HUES48 (cell line): Measurements from ENCODE around the gene HGFAC.

Experiments used
- H3K27ac ChIP-seq: one replicate; pipeline ENCODE4 v1.7.0; 2013; ENCODE audit warnings: low read depth, low read length, inconsistent platforms
- H3K27me3 ChIP-seq: 2 replicates; pipeline ENCODE4 v1.6.1; 2013; ENCODE audit warnings: mild to moderate bottlenecking, low read length; ENCODE audit not compliant: control insufficient read depth, insufficient read depth
- H3K36me3 ChIP-seq: 2 replicates; pipeline ENCODE4 v1.6.1; 2013; ENCODE audit warnings: low read length; ENCODE audit not compliant: control insufficient read depth, insufficient read depth
- H3K4me1 ChIP-seq: 2 replicates; pipeline ENCODE4 v1.6.1; 2013; ENCODE audit warnings: mild to moderate bottlenecking, low read length; ENCODE audit not compliant: control insufficient read depth, insufficient read depth
- H3K4me3 ChIP-seq: 2 replicates; pipeline ENCODE4 v1.5.1; 2013; ENCODE audit warnings: mild to moderate bottlenecking, low read depth, low read length
- H3K9ac ChIP-seq: 2 replicates; pipeline ENCODE4 v1.6.1; 2013; ENCODE audit warnings: mild to moderate bottlenecking, low read depth, low read length, moderate library complexity
- H3K9me3 ChIP-seq: 2 replicates; pipeline ENCODE4 v1.6.1; 2013; ENCODE audit warnings: low read length; ENCODE audit not compliant: control insufficient read depth, insufficient read depth

The HGFAC gene

GRCh38 chr4:3411676-3412075 lies 30.1 kb upstream of the HGFAC start:
- H3K27ac ChIP-seq: no peak overlapping the region

DNA sequence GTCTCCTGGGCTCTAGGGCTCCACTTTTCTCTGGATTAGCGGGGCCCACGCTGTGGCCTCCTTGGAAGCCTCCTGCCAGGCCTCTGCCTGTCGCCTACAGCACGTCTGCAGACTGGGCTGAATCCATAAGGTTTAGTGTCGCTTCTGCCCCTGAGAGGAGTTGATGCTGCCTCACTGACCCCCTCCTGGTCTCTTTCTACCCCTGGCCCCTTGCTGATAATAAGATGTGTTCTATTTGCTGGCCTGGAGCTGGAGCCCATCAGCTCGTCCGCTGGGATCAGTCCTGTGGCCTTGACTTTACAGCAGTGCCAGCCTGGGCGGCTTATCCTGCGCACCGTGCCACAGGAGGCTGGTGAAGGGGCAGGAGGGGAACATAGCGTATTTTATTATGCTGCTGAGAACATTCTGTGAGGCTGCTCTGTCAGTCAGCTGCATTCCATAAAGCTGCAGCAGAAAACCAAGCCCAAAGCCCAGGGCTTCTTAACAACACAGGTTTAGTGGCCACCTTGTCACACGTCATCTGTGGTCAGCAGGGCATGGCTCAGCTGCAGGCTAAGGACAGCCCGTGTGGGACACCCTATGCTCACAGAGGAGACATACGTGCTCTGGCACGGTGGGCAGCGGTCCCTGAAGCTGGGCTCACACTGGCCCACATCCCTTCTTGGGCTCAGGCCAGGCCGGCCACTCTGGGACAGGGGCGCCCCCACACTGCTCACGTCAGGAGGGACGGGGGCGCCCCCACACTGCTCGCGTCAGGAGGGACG lies 29.3 kb upstream of the HGFAC start:
- no peaks in the 10 kb centered on the region for H3K27me3 ChIP-seq
- no peak overlapping the region for H3K9ac ChIP-seq
- 0 out of 2 replicates have a peak, but pooled peaks cover 4% of the 10 kb centered on the region for H3K4me1 ChIP-seq
- no peak overlapping the region for H3K27ac ChIP-seq
- no peaks in the 10 kb centered on the region for H3K9me3 ChIP-seq
- H3K4me3 ChIP-seq: no peak overlapping the region
- H3K36me3 ChIP-seq: no peaks in the 10 kb centered on the region; the same call in 1 of the 2 replicates

More at GRCh38 chr4:3411676-3412075, 30.1 kb upstream of the HGFAC start:
- no peaks in the 10 kb centered on the region for H3K36me3 ChIP-seq
- H3K27me3 ChIP-seq: no peaks in the 10 kb centered on the region
- no peaks in the 10 kb centered on the region for H3K9me3 ChIP-seq
- H3K4me1 ChIP-seq: 0 out of 2 replicates have a peak, but pooled peaks cover 4% of the 10 kb centered on the region
- H3K4me3 ChIP-seq: no peak overlapping the region
- H3K9ac ChIP-seq: no peak overlapping the region

GRCh38 chr4:3413217-3413671 lies 28.5 kb upstream of the HGFAC start:
- Histone ChIP-seq H3K4me3 (no peak overlapping the region), H3K9me3 (no peaks in the 10 kb centered on the region), H3K27ac (no peak overlapping the region), H3K9ac (no peak overlapping the region), H3K36me3 (no peaks in the 10 kb centered on the region; the same call in 1 of the 2 replicates), H3K27me3 (no peaks in the 10 kb centered on the region), H3K4me1 (0 out of 2 replicates have a peak, but pooled peaks cover 4% of the 10 kb centered on the region)

DNA sequence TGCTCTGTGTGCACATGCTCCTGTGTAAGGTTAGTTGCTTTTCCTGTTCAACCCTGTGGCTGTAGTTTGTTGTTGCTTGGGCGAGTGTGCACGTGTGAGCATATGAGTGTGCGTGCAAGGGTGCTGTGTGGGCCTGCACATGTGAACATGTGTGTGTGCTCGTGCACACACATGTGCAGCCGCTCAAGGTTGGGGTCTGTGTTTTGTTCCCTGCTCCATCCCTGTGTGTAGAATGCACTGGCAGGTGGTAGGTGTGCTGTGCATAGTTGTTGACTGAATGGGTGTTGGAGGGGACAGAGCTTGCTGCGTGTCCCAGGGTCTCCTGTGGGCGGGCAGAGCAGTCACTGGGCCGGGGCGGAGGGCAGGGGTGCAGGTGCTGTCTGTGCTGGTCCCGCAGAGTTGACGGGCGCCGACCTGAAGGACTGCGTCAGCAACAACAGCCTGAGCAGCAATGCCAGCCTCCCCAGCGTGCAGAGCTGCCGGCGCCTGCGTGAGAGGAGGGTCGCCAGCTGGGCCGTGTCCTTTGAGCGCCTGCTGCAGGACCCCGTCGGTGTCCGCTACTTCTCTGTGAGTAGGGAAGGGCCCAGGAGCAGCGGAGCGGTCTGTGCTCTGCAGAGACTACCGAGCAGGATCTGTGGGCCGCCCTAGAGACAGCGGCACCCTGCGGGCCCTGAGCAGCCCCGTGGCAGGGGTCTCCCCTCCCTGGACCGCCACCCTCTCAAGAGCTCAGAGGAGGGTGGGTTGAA lies 27.9 kb upstream of the HGFAC start:
- no peak overlapping the region for H3K4me3 ChIP-seq
- H3K36me3 ChIP-seq: no peaks in the 10 kb centered on the region; the same call in 1 of the 2 replicates
- no peak overlapping the region for H3K9ac ChIP-seq
- no peaks in the 10 kb centered on the region for H3K27me3 ChIP-seq
- 0 out of 2 replicates have a peak, but pooled peaks cover 3% of the 10 kb centered on the region for H3K4me1 ChIP-seq
- no peak overlapping the region for H3K27ac ChIP-seq
- no peaks in the 10 kb centered on the region for H3K9me3 ChIP-seq

DNA sequence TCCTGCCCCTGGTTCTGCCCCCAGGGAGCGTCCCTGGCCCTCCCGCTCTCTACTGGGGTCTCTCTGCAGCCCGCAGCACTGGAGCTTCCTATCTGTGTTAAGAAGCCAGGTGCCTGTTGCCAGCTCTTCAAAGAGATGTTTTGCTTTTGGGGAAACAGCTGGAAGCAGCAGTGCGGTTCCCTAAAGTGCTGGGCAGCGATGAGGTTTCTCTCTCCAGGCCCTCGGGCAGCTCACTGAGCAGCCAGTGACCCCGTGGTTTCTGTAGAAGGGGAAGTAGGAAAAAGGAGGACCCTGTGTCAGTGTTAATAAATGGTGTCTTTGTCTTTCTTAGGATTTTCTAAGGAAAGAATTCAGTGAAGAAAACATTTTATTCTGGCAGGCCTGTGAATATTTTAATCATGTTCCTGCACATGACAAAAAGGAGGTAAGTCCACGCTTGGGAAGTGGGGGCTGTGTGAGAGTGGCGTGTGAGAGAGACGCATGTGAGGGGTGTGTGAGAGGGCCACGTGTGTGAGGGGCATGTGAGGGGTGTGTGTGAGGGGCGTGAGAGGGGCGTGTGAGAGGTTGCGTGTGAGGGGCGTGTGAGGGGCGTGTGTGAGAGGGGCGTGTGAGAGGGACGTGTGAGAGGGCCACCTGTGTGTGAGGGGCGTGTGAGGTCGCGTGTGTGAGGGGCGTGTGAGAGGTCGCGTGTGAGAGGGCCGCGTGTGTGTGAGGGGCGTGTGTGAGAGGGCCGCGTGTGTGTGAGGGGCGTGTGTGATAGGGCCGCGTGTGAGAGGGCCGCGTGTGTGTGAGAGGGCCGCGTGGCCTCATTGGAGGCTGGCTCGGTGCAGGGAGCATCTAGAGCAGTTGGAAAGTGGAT lies 27.1 kb upstream of the HGFAC start:
- H3K27me3 ChIP-seq: no peaks in the 10 kb centered on the region
- no peaks in the 10 kb centered on the region for H3K9me3 ChIP-seq
- H3K9ac ChIP-seq: no peak overlapping the region
- no peaks in the 10 kb centered on the region for H3K4me1 ChIP-seq
- no peaks in the 10 kb centered on the region; the same call in 1 of the 2 replicates for H3K36me3 ChIP-seq
- H3K4me3 ChIP-seq: no peak overlapping the region
- no peak overlapping the region for H3K27ac ChIP-seq

- no peaks in the 10 kb centered on the region; the same call in 1 of the 2 replicates for H3K36me3 ChIP-seq
- no peaks in the 10 kb centered on the region for H3K27me3 ChIP-seq
- H3K27ac ChIP-seq: no peak overlapping the region
- H3K9me3 ChIP-seq: no peaks in the 10 kb centered on the region
- no peaks in the 10 kb centered on the region for H3K4me1 ChIP-seq
- no peak overlapping the region for H3K9ac ChIP-seq
- no peak overlapping the region for H3K4me3 ChIP-seq
Measured at GRCh38 chr4:3415471-3416141, 26.2 kb upstream of the HGFAC start.

DNA sequence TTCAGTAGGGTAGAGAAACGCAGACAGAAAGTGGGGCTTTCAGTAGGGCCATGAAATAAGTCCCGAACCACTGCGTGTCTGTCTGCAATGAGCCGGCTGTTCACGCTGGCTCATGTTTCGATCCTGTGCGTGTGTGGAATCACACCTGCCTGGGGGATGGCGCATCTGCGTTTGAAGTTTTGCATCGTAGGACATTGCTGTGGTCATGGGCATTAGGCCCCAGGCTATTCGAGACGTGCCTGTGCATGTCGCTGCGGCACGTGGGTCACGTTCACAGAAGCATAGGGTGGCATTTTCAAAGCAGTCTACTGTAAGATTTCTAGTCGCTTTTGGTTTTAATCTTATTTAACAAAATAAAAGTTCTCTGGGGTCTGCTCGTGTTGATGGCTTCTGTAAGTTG lies 25.5 kb upstream of the HGFAC start:
- H3K27ac ChIP-seq: no peak overlapping the region
- H3K36me3 ChIP-seq: no peaks in the 10 kb centered on the region; the same call in 1 of the 2 replicates
- H3K9ac ChIP-seq: no peak overlapping the region
- no peaks in the 10 kb centered on the region for H3K9me3 ChIP-seq
- H3K27me3 ChIP-seq: no peaks in the 10 kb centered on the region
- no peak overlapping the region for H3K4me3 ChIP-seq
- no peaks in the 10 kb centered on the region for H3K4me1 ChIP-seq

DNA sequence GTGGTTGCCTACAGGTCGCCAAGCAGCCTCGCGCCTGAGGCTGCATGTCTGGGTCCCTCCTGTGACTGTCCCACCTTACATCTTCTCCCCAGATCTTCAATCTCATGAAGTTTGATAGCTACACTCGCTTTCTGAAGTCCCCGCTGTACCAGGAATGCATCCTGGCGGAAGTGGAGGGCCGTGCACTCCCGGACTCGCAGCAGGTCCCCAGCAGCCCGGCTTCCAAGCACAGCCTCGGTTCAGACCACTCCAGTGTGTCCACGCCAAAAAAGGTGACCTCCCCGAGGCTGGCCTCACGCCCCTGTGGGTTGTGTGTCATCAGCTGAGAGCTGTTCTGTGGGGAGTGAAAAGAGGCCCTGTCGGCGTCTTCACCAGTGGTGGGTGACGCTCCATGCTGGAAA lies 24.9 kb upstream of the HGFAC start:
- no peaks in the 10 kb centered on the region for H3K9me3 ChIP-seq
- H3K4me1 ChIP-seq: no peaks in the 10 kb centered on the region
- no peak overlapping the region for H3K27ac ChIP-seq
- no peaks in the 10 kb centered on the region for H3K27me3 ChIP-seq
- H3K36me3 ChIP-seq: no peaks in the 10 kb centered on the region; the same call in 1 of the 2 replicates
- no peak overlapping the region for H3K9ac ChIP-seq
- no peak overlapping the region for H3K4me3 ChIP-seq

DNA sequence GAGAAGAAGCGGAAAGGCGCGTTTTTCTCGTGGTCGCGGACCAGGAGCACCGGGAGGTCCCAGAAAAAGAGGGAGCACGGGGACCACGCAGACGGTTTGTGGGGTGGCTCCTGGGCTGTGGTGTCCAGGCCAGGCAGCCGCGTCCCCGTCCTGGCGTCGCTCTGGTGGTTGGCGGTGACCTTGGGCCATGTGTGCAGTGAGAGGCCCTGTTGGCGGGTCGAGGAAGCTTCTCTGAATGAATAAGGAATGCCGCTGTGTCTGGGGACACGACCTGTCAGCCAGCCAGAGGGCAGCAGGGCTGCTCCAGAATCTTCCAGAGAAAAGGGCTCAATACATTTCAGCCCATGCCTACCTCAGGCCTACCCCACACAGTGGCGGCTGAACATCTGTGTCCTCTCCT lies 24.3 kb upstream of the HGFAC start:
- H3K9me3 ChIP-seq: no peaks in the 10 kb centered on the region
- H3K36me3 ChIP-seq: no peaks in the 10 kb centered on the region; the same call in 1 of the 2 replicates
- H3K27me3 ChIP-seq: no peaks in the 10 kb centered on the region
- H3K27ac ChIP-seq: no peak overlapping the region
- H3K4me3 ChIP-seq: no peak overlapping the region
- H3K4me1 ChIP-seq: no peaks in the 10 kb centered on the region
- no peak overlapping the region for H3K9ac ChIP-seq
